ENCODE data around the gene EPS8L2.

EPS8L2 gene

GRCh38 chr11:704781-705645, 1.0 kb upstream of the EPS8L2 start:
- DNase-seq (ENCODE audit: low spot score), result no peak

DNA sequence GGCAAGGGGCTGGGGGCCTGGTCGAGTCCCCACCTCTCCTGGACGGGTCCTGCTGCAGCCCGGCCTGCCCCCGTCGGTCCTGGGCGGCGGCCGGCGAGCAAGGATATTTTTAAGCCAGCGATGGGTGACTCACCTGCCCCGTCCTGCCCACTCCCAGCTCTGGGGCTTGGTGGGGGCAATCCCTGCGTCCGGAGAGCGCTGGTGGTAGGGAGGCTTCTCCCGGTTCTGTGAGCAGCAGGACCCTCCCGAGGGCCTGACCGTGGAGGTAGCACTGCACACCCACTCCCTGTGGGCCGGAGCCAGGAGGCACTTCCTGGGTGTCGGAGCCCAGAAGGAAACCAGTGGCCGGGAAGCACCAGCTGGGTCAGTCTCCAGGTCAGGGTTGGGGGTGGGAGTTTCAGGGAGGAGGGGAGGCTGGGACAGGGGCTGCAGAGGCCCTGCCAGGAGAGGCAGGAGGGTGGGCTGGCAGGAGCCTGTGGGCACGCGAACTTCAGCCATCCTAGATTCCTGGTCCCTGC, 467 bp downstream of the EPS8L2 start:
- DNase-seq (ENCODE audit: low spot score), result no peak

GRCh38 chr11:706957-707816, 1.2 kb downstream of the EPS8L2 start:
- no peak for DNase-seq (ENCODE audit: low spot score)

GRCh38 chr11:707817-708420, 1.9 kb downstream of the EPS8L2 start:
- DNase-seq (ENCODE audit: low spot score), result no peak

DNA sequence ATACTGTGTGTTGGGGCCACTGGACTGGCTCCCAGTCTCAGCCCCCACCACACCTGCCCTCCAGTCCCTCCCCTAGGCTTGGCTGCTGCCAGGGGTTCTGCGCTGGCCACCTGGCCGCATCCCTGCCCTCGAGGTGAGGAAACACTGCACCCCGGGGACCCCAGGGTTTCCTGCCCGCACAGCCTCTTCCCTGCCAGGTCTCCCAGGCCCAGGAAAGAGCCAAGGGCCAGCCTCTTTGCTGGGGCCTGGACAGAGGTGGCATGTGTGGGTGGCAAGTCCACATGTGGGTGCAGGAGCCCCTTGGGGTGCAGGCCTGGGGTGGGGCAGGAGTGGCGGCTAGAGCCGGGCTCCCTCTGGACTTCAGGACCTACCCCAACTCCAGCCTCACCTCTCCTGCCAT, 2.5 kb downstream of the EPS8L2 start:
- DNase-seq (ENCODE audit: low spot score), result no peak

DNA sequence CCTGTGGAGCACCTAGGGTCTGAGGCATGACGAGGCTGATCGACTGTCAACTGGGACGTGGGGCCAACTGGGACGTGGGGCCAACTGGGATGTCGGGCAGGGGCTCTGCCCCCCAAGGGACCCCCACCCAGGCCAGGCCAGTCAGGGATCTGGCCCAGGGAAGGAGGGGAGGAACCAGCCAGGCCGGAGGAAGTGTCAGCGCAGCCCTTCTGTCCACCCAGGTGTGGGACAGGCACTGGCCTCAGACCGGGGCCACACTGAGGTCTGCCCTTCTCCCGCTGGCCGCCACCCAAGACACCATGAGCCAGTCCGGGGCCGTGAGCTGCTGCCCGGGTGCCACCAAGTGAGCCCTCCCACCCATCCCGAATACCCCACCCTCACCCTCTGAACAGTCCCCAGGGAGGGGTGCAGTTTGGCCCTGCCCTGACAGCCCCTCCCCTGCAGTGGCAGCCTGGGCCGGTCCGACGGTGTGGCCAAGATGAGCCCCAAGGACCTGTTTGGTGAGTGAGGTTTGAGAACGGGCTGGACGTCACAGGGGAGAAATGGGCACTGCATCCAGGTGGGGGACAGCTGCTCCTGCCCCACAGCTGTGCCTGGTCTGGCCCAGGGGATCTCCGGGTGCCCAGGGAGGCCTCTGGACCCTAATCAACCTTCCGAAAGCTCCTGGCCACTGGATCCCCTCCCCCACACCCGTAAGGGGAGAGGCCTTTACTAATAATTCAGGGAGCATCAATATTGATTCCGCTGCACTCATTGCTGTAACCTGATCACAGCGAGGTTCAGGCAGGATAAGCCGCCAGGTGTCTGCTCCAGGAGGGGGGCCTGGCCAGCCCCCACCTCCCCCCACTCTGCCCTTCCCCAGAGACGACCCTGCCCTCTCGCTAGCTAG, 3.3 kb downstream of the EPS8L2 start:
- DNase-seq (ENCODE audit: low spot score), result no peak

DNA sequence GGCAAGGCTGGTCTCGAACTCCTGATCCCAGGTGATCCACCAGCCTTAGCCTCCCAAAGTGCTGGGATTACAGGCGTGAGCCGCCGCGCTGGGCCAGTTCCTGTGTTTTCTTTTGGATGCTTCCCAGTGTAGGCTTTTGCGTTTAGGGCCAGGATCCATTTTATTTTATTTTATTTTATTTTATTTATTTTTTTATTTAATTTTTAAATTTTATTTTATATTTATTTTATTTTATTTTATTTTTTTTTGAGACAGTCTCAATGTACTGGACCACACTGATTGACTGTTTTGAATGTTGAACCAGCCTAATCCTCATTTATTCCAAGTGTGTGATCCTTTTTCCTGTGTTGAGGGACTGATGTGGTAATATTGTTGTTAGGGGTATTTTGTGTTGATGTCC, 8.4 kb downstream of the EPS8L2 start:
- DNase-seq (ENCODE audit: low spot score), result no peak

DNA sequence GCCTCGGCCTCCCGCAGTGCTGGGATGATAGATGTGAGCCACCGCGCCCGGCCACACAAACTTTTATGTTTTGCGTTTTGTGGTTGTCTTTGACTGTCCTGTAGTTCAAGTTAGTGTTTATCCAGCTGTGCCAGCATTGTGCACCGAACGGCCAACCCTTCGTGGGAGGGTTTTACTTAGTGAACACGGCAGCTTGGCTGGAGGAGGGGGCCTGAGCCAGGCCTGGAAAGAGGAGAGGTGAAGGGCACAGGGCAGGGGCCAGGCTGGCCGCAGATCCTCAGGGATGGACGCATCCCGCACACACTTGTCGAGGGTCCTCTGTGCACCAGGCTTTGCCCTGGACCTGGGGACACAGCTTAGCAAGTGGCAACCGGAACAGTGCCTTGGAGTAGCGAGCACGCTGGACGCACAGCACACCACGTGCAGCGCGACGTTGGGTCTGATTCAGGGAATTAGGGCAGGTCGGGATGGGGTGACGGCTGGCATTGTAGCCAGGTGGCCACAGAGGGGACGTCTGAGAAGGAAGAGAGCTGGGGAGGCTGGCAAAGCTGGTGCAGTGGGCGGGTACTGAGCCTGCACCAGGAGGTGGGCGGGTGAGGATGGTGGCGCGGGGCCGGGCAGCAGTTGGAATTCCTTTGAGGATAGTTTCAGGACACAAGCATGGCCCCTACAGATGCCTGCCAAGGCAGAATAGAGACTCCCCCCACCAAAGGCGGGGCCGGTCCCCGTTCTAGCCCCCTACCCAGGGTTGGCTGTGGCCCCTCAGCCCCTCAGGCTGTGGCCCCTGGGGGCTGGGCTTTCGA, 13.4 kb downstream of the EPS8L2 start:
- DNase-seq (ENCODE audit: low spot score), result no peak

GRCh38 chr11:720017-720641, 14.1 kb downstream of the EPS8L2 start:
- DNase-seq (ENCODE audit: low spot score), result peak; percentile 62

- peak; percentile 55 for DNase-seq (ENCODE audit: low spot score)
Observed at GRCh38 chr11:720642-721246, 14.7 kb downstream of the EPS8L2 start.

- peak; percentile 53 for DNase-seq (ENCODE audit: low spot score)
Observed at GRCh38 chr11:721247-721740, 15.3 kb downstream of the EPS8L2 start.

DNA sequence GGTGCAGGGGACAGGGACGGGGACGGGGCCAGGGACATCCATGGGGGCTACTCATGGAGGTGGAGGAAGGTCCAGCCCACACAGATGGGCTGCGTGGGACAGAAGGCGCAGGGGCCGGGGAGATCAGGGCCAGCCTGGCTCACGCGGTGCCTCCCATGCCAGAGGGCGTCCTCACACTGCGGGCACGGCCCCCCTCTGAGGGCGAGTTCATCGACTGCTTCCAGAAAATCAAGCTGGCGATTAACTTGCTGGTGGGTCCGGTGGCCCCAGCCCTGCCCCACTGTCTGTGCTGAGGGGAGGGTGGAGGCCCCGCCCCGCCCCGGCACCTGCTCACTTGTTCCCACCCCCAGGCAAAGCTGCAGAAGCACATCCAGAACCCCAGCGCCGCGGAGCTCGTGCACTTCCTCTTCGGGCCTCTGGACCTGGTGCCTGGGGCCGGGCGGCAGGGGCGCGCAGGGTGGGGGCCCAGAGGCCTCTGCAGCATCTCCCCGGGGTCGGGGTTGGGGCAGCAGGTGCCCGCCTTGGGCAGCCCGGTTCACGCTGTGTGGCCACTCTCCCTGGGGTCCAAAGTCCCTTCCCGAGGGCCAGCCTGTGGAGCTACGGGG, 15.8 kb downstream of the EPS8L2 start:
- peak; percentile 63 for DNase-seq (ENCODE audit: low spot score)

DNA sequence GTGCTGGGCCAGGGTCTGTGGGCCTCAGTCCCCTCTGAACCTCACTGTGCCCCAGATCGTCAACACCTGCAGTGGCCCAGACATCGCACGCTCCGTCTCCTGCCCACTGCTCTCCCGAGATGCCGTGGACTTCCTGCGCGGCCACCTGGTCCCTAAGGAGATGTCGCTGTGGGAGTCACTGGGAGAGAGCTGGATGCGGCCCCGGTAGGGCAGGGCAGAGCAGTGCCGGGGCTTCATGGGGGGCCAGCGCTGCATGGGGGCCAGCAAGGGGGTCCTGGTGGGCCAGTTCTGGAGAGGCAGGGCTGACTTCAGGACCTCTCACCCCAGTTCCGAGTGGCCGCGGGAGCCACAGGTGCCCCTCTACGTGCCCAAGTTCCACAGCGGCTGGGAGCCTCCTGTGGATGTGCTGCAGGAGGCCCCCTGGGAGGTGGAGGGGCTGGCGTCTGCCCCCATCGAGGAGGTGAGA, 16.3 kb downstream of the EPS8L2 start:
- DNase-seq (ENCODE audit: low spot score), result no peak

DNA sequence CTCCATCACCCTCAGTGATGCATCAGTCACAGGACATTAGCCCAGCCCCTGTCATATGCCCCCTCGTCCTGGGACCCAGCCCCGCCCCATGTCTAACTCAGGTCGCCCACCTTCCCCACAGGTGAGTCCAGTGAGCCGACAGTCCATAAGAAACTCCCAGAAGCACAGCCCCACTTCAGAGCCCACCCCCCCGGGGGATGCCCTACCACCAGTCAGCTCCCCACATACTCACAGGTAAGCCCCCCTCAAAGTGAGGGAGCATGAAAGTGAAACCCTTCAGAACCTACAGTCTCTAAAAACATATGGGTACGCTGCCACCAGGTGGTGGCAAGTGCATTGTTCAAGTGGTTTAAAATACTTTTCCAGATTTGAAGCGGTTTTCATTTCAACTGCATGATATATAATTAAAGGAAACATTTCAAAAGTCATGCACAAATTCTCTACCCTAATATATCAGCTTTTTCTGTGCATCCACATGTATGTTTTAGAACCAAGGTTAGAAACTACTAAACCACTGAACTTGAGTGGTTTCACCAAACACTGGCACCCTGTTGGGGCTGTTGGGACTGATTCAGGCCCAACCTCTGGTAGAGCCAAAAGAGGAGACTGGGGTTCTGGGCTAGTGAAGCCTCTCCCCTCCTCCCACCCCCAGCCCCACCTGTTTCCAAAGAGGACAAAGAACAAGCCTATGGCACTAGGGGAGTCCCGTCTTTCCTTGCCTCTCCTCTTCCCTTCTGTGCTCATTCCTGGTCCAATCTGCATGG, 17.3 kb downstream of the EPS8L2 start:
- DNase-seq (ENCODE audit: low spot score), result peak; percentile 60

DNA sequence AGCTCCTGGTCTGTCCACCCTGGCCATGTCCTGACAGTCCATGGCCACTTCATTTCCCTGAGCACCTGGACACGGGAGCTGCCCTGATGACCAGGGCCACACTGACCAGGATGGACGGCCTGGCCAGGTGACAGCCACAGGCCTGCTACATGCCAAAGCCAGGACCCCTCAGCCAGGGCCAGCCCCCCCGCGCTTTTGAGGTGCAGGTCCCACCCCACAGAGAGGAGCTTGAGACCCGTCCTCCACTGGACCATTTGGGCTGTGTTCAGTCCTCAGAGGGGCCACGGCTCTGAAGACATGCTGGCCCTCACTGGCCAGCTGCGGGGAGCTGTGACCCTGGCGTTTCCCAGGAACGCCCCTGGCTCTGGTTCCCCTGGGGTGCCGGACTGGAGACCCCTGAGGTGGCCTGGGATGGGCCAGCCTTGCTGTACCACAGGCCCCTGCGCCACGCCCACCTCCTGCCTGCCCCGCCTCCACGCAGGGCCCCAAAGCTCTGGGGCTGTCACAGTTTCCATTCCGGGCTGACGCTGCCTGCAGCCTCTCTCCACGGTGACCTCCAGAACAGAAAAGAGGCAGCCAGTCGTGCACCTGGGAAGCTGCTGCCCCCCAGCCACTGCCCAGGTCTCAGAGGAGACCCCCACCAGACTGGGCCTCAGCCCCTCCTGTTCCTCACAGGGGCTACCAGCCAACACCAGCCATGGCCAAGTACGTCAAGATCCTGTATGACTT, 18.2 kb downstream of the EPS8L2 start:
- no peak for DNase-seq (ENCODE audit: low spot score)

GRCh38 chr11:724778-725386, 18.9 kb downstream of the EPS8L2 start:
- DNase-seq (ENCODE audit: low spot score), result no peak

DNA sequence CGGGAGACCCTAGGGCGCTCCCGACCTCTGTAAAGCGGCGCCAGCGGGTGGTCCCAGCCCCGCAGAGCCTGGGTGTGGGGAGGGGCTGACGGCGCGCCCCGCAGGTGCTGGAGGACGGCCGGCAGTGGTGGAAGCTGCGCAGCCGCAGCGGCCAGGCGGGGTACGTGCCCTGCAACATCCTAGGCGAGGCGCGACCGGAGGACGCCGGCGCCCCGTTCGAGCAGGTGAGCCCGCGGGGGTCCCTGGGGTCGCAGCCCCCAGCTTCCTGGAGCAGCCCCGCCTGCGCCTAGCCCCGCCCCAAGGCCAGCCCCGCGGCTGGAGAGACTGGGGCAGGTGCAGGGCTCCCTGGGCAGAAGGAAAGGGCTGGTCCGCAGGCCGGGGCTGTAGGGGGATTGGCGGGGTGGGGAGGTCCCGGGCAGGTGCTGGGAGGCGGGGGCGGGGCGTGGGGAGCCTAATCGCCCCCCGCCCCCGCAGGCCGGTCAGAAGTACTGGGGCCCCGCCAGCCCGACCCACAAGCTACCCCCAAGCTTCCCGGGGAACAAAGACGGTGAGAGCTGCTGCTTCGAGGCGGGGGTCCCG, 19.7 kb downstream of the EPS8L2 start:
- no peak for DNase-seq (ENCODE audit: low spot score)
